ENCODE results near the gene ROBO1.

ROBO1 gene

GRCh38 chr3:78905700-78906099, 862.1 kb downstream of the ROBO1 start:
- Histone ChIP-seq H4K20me1 (ENCODE audit: insufficient read depth, low read length) (no peaks in the 10 kb centered on the region), H3F3A (ENCODE audit: insufficient read depth, low read length) (no peaks in the 10 kb centered on the region), H3K4me1 (ENCODE audit: low read length) (no peaks in the 10 kb centered on the region), H3K9ac (ENCODE audit: low read length) (no peak overlapping the region), H3K36me3 (replicated peaks; ENCODE audit: insufficient read depth, low read length) (no peaks in the 10 kb centered on the region), H3K9me3 (replicated peaks; ENCODE audit: insufficient read depth, low read length) (no peaks in the 10 kb centered on the region), H3K9me2 (replicated peaks; ENCODE audit: insufficient read depth, low read length) (no peaks in the 10 kb centered on the region), H3K79me2 (ENCODE audit: low read length) (no peaks in the 10 kb centered on the region), H2AFZ (ENCODE audit: low read length) (no peak overlapping the region), H3K27me3 (replicated peaks; ENCODE audit: insufficient read depth, low read length) (no peaks in the 10 kb centered on the region), H3K27ac (ENCODE audit: low read length) (no peak overlapping the region), H3K4me3 (ENCODE audit: low read length) (no peak overlapping the region), H3K4me2 (ENCODE audit: low read depth, low read length) (no peak overlapping the region)
- DNase-seq, result no peak
- TF ChIP-seq EZH2phosphoT487 (IDR thresholded peaks at IDR 0.05; ENCODE audit: low read length) (no peak), EZH2 (optimal IDR thresholded peaks at IDR 0.05; ENCODE audit: low read depth, low read length) (no peak)
- TF ChIP-seq, protein P1, sequence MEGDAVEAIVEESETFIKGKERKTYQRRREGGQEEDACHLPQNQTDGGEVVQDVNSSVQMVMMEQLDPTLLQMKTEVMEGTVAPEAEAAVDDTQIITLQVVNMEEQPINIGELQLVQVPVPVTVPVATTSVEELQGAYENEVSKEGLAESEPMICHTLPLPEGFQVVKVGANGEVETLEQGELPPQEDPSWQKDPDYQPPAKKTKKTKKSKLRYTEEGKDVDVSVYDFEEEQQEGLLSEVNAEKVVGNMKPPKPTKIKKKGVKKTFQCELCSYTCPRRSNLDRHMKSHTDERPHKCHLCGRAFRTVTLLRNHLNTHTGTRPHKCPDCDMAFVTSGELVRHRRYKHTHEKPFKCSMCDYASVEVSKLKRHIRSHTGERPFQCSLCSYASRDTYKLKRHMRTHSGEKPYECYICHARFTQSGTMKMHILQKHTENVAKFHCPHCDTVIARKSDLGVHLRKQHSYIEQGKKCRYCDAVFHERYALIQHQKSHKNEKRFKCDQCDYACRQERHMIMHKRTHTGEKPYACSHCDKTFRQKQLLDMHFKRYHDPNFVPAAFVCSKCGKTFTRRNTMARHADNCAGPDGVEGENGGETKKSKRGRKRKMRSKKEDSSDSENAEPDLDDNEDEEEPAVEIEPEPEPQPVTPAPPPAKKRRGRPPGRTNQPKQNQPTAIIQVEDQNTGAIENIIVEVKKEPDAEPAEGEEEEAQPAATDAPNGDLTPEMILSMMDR (IDR thresholded peaks at IDR 0.05; ENCODE audit: low read length), result no peak

GRCh38 chr3:78901544-78901943, 866.3 kb downstream of the ROBO1 start:
- DNase-seq, result no peak
- Histone ChIP-seq H3F3A (ENCODE audit: insufficient read depth, low read length) (no peaks in the 10 kb centered on the region), H3K4me2 (ENCODE audit: low read depth, low read length) (no peak overlapping the region), H3K9me2 (replicated peaks; ENCODE audit: insufficient read depth, low read length) (no peaks in the 10 kb centered on the region), H4K20me1 (ENCODE audit: insufficient read depth, low read length) (no peaks in the 10 kb centered on the region), H3K36me3 (replicated peaks; ENCODE audit: insufficient read depth, low read length) (no peaks in the 10 kb centered on the region), H3K9me3 (replicated peaks; ENCODE audit: insufficient read depth, low read length) (no peaks in the 10 kb centered on the region), H3K4me1 (ENCODE audit: low read length) (no peaks in the 10 kb centered on the region), H3K4me3 (ENCODE audit: low read length) (no peak overlapping the region), H3K27me3 (replicated peaks; ENCODE audit: insufficient read depth, low read length) (no peaks in the 10 kb centered on the region), H3K27ac (ENCODE audit: low read length) (no peak overlapping the region), H3K79me2 (ENCODE audit: low read length) (no peaks in the 10 kb centered on the region), H3K9ac (ENCODE audit: low read length) (no peak overlapping the region), H2AFZ (ENCODE audit: low read length) (no peak overlapping the region)
- TF ChIP-seq, protein P1 (IDR thresholded peaks at IDR 0.05; ENCODE audit: low read length), result no peak
- TF ChIP-seq EZH2 (optimal IDR thresholded peaks at IDR 0.05; ENCODE audit: low read depth, low read length), result no peak
- TF ChIP-seq EZH2phosphoT487 (IDR thresholded peaks at IDR 0.05; ENCODE audit: low read length), result no peak

DNA sequence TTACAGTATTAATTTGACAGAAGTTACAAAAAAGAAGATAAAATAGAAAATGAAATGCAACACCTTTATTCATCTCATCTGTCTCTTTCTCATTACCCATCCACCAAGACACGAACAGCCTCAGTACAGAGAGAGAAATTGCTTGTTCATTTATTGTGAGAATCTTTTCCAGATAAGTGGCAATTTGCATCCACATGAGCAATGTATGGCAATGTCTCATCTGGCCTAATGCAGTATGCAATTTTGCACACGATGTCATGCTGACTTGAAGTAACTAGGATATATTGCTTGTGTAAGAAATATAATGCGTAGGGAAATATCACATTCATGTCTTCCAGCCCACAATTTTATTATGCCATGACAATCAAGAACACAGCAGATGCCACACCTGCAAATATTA, 866.9 kb downstream of the ROBO1 start:
- no peaks in the 10 kb centered on the region for H4K20me1 ChIP-seq (ENCODE audit: insufficient read depth, low read length)
- no peaks in the 10 kb centered on the region for H3K9me2 ChIP-seq (replicated peaks; ENCODE audit: insufficient read depth, low read length)
- H2AFZ ChIP-seq (ENCODE audit: low read length), result no peak overlapping the region
- H3K4me1 ChIP-seq (ENCODE audit: low read length), result no peaks in the 10 kb centered on the region
- no peak overlapping the region for H3K4me2 ChIP-seq (ENCODE audit: low read depth, low read length)
- TF ChIP-seq, protein P1 (IDR thresholded peaks at IDR 0.05; ENCODE audit: low read length), result no peak
- no peak for TF ChIP-seq EZH2phosphoT487 (IDR thresholded peaks at IDR 0.05; ENCODE audit: low read length)
- TF ChIP-seq EZH2 (optimal IDR thresholded peaks at IDR 0.05; ENCODE audit: low read depth, low read length), result no peak
- no peaks in the 10 kb centered on the region for H3K36me3 ChIP-seq (replicated peaks; ENCODE audit: insufficient read depth, low read length)
- H3K79me2 ChIP-seq (ENCODE audit: low read length), result no peaks in the 10 kb centered on the region
- DNase-seq, result no peak
- H3K4me3 ChIP-seq (ENCODE audit: low read length), result no peak overlapping the region
- H3K9ac ChIP-seq (ENCODE audit: low read length), result no peak overlapping the region
- no peaks in the 10 kb centered on the region for H3F3A ChIP-seq (ENCODE audit: insufficient read depth, low read length)
- no peak overlapping the region for H3K27ac ChIP-seq (ENCODE audit: low read length)
- no peaks in the 10 kb centered on the region for H3K9me3 ChIP-seq (replicated peaks; ENCODE audit: insufficient read depth, low read length)
- no peaks in the 10 kb centered on the region for H3K27me3 ChIP-seq (replicated peaks; ENCODE audit: insufficient read depth, low read length)

Data from MM.1S (cell line).